Measurements from ENCODE around the gene ATXN2L.

DNA sequence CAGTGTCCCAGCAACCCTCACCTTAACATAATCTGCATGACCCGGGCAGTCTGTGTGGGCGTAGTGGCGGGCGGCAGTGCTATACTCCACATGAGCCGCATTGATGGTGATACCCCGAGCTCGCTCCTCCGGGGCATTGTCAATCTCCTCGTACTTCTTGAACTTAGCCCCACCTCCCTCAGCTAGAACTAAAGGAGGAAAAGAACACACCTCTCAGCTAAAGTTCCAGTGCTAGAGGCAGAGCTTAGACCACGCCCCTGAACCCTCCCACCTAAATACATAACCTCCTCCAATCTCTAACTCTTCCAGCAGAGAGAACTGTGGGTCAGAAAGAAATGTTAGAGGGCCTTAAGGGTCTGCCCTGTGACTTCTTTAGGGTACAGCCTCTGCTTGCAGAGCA lies 22.5 kb downstream of the ATXN2L start:
- TF ChIP-seq POLR2AphosphoS5 (IDR thresholded peaks at IDR 0.05; ENCODE audit: low read depth) = no peak
- TF ChIP-seq, protein P1, sequence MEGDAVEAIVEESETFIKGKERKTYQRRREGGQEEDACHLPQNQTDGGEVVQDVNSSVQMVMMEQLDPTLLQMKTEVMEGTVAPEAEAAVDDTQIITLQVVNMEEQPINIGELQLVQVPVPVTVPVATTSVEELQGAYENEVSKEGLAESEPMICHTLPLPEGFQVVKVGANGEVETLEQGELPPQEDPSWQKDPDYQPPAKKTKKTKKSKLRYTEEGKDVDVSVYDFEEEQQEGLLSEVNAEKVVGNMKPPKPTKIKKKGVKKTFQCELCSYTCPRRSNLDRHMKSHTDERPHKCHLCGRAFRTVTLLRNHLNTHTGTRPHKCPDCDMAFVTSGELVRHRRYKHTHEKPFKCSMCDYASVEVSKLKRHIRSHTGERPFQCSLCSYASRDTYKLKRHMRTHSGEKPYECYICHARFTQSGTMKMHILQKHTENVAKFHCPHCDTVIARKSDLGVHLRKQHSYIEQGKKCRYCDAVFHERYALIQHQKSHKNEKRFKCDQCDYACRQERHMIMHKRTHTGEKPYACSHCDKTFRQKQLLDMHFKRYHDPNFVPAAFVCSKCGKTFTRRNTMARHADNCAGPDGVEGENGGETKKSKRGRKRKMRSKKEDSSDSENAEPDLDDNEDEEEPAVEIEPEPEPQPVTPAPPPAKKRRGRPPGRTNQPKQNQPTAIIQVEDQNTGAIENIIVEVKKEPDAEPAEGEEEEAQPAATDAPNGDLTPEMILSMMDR (conservative IDR thresholded peaks at IDR 0.05; ENCODE audit: low read depth in 2 of 2) = no peak
- no peak for TF ChIP-seq EZH2 (IDR thresholded peaks at IDR 0.05; ENCODE audit: low read depth, unreplicated experiment)
- TF ChIP-seq JUNB (IDR thresholded peaks at IDR 0.05; ENCODE audit: unreplicated experiment) = no peak

All from GM23338 (cell line).